Upper lobe of left lung (tissue), 6 donors: ENCODE measurements around the gene TMEM256. TPM values are rescaled to one million over a fixed set of nuclear protein-coding genes. Genes with fewer than 3 reads are reported as not detected.
A peak's percentile ranks its signal among the peaks of the same experiment; 100 is the strongest.

Experiments
- ATAC-seq, 2 donors: fragments of 200-7000 bp; cut with Tn5 transposase; one replicate each; pipeline ENCODE4 v1.9.1; 2022; ENCODE audit warnings: mild to moderate bottlenecking in 2 of 2, moderate library complexity in 2 of 2; ENCODE audit not compliant: low FRiP score in 2 of 2
- DNase-seq, 2 donors: peaks; one replicate each; pipeline ENCODE4 v3.0.0-alpha.2; 2019 to 2020
- H3K27ac ChIP-seq, 4 donors: fragments of 200-600 bp; sonication (generic); one replicate each; pipeline ENCODE4 v1.5.1; 2016 to 2019
- H3K27me3 ChIP-seq, 4 donors: fragments of 200-600 bp; sonication (generic); one replicate each; pipeline ENCODE4 v1.5.1; 2017 to 2019
- H3K36me3 ChIP-seq, 4 donors: fragments of 200-600 bp; sonication (generic); one replicate each; pipeline ENCODE4 v1.5.1; 2016 to 2019
- H3K4me1 ChIP-seq, 4 donors: fragments of 200-600 bp; sonication (generic); one replicate each; pipeline ENCODE4 v1.5.1; 2018 to 2019
- H3K4me3 ChIP-seq, 4 donors: fragments of 200-600 bp; sonication (generic); one replicate each; pipeline ENCODE4 v1.5.1; 2017 to 2019; ENCODE audit warnings: mild to moderate bottlenecking in 2 of 4, moderate library complexity in 1 of 4
- H3K9me3 ChIP-seq, 4 donors: fragments of 200-600 bp; sonication (generic); one replicate each; pipeline ENCODE4 v1.5.1; 2018 to 2019
- CTCF ChIP-seq, 6 experiments: fragments of 450-650 bp in 4 of 6; fragments of 200-600 bp in 2 of 6; sonication (generic) in 2 of 6; IDR thresholded peaks; one replicate each; pipeline ENCODE4 v1.5.1; 2016 to 2019; ENCODE audit warnings: antibody characterized with exemption in 6 of 6
- EP300 ChIP-seq, 4 donors: sonication (generic); formaldehyde crosslinking; IDR thresholded peaks; one replicate each; pipeline ENCODE4 v1.5.1; 2017; ENCODE audit warnings: antibody characterized with exemption in 4 of 4, control low read depth in 2 of 4
- POLR2A ChIP-seq, 4 donors: fragments of 450-650 bp; IDR thresholded peaks; one replicate each; pipeline ENCODE4 v1.5.1; 2016 to 2017; ENCODE audit warnings: antibody characterized with exemption in 4 of 4, mild to moderate bottlenecking in 2 of 4
- POLR2AphosphoS5 ChIP-seq, 2 donors: sonication (generic); formaldehyde crosslinking; IDR thresholded peaks; one replicate each; pipeline ENCODE4 v1.5.1; 2017; ENCODE audit warnings: antibody characterized with exemption in 2 of 2
- WGBS, 2 donors: methylation state at CpG; one replicate each; pipeline ENCODE4 v1.1.5; 2017 to 2018; 5-methylcytosine and 5-hydroxymethylcytosine counted together
- total RNA-seq, 6 donors: library from RNA; depleted of rRNA in 4 of 6; stranded (reverse); fragments of >200 nt in 4 of 6; gene quantifications; one replicate each; pipeline versions ENCODE4 v1.1.0 to v1.2.1, GENCODE V29; 2016 to 2021
- donor health status: DM: no; HTN: no; CAD: no; lungs with moderate emphysema.
- donor health status: DM: no; HTN: yes; CAD: no; lungs with severe emphysema.

Gene TMEM256
- total RNA-seq, 6 donors from 2014 or later = 21.6 to 65.0 (median 52.6) TPM

DNA sequence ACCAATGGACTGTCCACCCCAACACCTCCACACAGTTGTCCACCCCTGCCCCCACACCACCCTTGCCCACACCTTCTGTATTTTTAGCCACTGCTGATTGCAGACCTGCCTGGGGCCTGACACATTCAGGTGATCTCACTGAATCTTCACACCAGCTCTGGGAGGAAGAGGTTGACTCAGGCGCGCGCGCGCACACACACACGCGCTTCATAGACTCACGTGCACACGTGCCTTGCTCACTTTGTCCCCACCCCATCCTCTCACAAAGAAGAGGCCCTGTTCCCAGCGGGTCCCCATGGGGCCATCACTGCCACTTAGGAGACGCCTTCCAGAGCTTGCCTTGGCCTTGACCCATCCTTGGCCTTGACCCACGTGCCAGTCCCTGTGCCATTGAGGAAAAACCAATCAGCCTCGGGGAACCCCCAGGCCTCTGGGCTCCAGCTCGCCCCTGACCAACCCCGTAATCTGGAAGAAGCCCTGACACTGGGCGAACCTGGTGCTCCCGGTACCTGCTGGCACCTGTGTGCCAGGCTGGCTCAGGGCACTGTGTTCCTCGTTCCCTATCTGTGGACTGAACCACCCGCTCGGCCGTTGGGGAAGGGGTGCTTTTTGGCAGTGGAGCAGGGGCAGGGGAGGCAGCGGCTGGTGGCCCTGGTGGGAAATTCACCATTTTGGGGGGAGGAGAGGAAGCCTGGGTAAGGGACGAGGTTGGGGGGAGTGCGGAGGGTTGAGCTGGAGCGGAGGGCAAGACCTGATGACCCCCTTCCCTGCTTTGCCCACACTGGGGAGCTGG, 6.9 kb upstream of the TMEM256 start:
- ATAC-seq = no peak
- no peaks in the 10 kb centered on the region for H3K9me3 ChIP-seq
- no peaks in the 10 kb centered on the region for H3K27me3 ChIP-seq
- H3K27ac ChIP-seq = no peak overlapping the region
- H3K4me3 ChIP-seq = no peak overlapping the region
- H3K4me1 ChIP-seq = peaks cover 0 to 3% (median under 1%) of the 10 kb centered on the region in 4 donors
- H3K36me3 ChIP-seq = peaks cover 0 to 8% (median 3%) of the 10 kb centered on the region in 4 donors
- TF ChIP-seq EP300 (IDR thresholded peaks at IDR 0.05) (no peak), CTCF (IDR thresholded peaks at IDR 0.05) (no peak), POLR2AphosphoS5 (IDR thresholded peaks at IDR 0.05) (no peak), POLR2A (IDR thresholded peaks at IDR 0.05) (no peak)
- DNase-seq = peak in 1 of 2 donors; percentile 68
- WGBS, 2 donors = 90 to 92% methylated on average over 22 to 25 of the region's 25 CpGs

DNA sequence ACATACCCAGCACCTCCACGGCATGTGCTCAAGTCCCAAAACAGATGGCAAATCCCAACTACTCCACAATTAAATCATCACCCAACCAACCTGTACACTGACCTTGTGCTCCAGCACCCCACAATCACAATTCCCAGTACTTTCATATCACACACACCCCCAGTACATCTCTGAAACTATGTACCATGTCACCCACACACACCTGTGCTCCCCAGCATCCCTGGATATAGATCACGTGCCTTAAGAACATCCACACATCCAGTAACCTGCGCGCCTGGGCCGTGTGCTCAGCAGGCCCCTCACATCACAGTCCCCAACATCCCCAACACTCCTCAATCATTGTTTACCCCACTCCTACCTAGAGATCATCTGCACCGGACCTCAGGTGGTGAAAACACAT, 5.8 kb upstream of the TMEM256 start:
- TF ChIP-seq POLR2A (IDR thresholded peaks at IDR 0.05) (no peak), POLR2AphosphoS5 (IDR thresholded peaks at IDR 0.05) (no peak), EP300 (IDR thresholded peaks at IDR 0.05) (no peak), CTCF (IDR thresholded peaks at IDR 0.05) (no peak)
- Histone ChIP-seq H3K4me1 (peaks cover 6 to 13% (median 11%) of the 10 kb centered on the region in 4 donors), H3K4me3 (no peak overlapping the region), H3K27me3 (no peaks in the 10 kb centered on the region), H3K36me3 (peaks cover 0 to 8% (median 0%) of the 10 kb centered on the region in 4 donors), H3K9me3 (no peaks in the 10 kb centered on the region), H3K27ac (no peak overlapping the region)
- DNase-seq (no peak), ATAC-seq (no peak)
- 93 to 94% methylated on average over 6 of the region's 6 CpGs for WGBS, 2 donors

DNA sequence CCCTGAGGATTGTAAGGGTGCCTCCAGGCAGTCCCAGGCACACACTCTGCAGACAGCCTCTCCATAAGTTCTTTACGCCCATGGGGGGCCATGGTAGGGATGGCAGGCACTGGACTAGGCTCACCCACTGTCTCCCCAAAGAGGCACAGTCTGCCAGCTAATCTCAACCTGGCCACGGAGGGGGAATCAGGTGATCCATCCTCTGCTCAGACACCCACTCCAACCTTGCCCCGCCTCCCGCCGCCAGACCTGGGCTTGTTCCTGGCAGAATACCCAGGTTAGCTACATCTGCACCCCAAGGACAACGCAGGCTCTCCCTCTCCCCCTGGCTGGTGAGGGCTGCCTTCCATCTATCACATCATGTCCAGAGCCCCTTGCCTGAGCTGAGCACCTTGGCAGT, 5.0 kb upstream of the TMEM256 start:
- WGBS, 2 donors = 84% methylated on average over 6 of the region's 6 CpGs; no CpG with 5 or more reads in 1 of the 2 donors
- Histone ChIP-seq H3K9me3 (no peaks in the 10 kb centered on the region), H3K4me1 (peaks cover 6 to 14% (median 11%) of the 10 kb centered on the region in 4 donors), H3K27me3 (no peaks in the 10 kb centered on the region), H3K36me3 (peaks cover 0 to 8% (median 0%) of the 10 kb centered on the region in 4 donors), H3K4me3 (no peak overlapping the region), H3K27ac (no peak overlapping the region)
- DNase-seq (peak in 1 of 2 donors; percentile 72), ATAC-seq (no peak)
- TF ChIP-seq CTCF (IDR thresholded peaks at IDR 0.05) = no peak
- no peak for TF ChIP-seq POLR2A (IDR thresholded peaks at IDR 0.05)
- no peak for TF ChIP-seq EP300 (IDR thresholded peaks at IDR 0.05)
- TF ChIP-seq POLR2AphosphoS5 (IDR thresholded peaks at IDR 0.05) = no peak

DNA sequence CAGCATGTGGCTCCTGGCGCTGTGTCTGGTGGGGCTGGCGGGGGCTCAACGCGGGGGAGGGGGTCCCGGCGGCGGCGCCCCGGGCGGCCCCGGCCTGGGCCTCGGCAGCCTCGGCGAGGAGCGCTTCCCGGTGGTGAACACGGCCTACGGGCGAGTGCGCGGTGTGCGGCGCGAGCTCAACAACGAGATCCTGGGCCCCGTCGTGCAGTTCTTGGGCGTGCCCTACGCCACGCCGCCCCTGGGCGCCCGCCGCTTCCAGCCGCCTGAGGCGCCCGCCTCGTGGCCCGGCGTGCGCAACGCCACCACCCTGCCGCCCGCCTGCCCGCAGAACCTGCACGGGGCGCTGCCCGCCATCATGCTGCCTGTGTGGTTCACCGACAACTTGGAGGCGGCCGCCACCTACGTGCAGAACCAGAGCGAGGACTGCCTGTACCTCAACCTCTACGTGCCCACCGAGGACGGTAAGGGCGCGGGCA, 4.4 kb upstream of the TMEM256 start:
- TF ChIP-seq POLR2AphosphoS5 (IDR thresholded peaks at IDR 0.05) (no peak), POLR2A (IDR thresholded peaks at IDR 0.05) (no peak), CTCF (IDR thresholded peaks at IDR 0.05) (no peak), EP300 (IDR thresholded peaks at IDR 0.05) (no peak)
- Histone ChIP-seq H3K4me3 (peak overlapping the region in 1 of 4 donors; percentile 13), H3K27me3 (no peaks in the 10 kb centered on the region), H3K27ac (no peak overlapping the region), H3K9me3 (no peaks in the 10 kb centered on the region), H3K36me3 (peaks cover 0 to 8% (median 0%) of the 10 kb centered on the region in 4 donors), H3K4me1 (peaks cover 6 to 16% (median 13%) of the 10 kb centered on the region in 4 donors)
- DNase-seq (peak in 1 of 2 donors; percentile 84), ATAC-seq (no peak)
- WGBS, 2 donors = 82 to 91% methylated on average over 38 to 50 of the region's 58 CpGs
